HepG2 (cell line): Measurements from ENCODE around the gene PHRF1. TPM values are rescaled to one million over a fixed set of nuclear protein-coding genes. Genes with fewer than 3 reads are reported as not detected.

Experiments used
- BCL6 ChIP-seq: IDR thresholded peaks from 2 replicates; pipeline ENCODE4 v1.6.1; 2016; ENCODE audit warnings: missing genetic modification reagents, missing compliant biosample characterization
- BCLAF1 ChIP-seq: fragments of 450-650 bp; IDR thresholded peaks from 2 replicates; pipeline ENCODE4 v1.6.1; 2017; ENCODE audit warnings: mild to moderate bottlenecking
- FOXA1 ChIP-seq, 2 experiments: fragments of 450-650 bp in 1 of 2; sonication (generic) in 1 of 2; formaldehyde crosslinking in 1 of 2; IDR thresholded peaks; 2 replicates each; pipeline versions ENCODE4 v1.4.0 to v1.6.1; 2016 to 2020; ENCODE audit warnings: missing genetic modification reagents in 1 of 2
- MAX ChIP-seq: IDR thresholded peaks from 2 replicates; pipeline ENCODE4 v1.6.1; 2012; ENCODE audit warnings: inconsistent platforms
- NFKB2 ChIP-seq: sonication (generic); formaldehyde crosslinking; IDR thresholded peaks from 2 replicates; pipeline ENCODE4 v1.4.0; 2020; ENCODE audit warnings: missing genetic modification reagents, borderline replicate concordance
- NFYB ChIP-seq: sonication (generic); formaldehyde crosslinking; IDR thresholded peaks from 2 replicates; pipeline ENCODE4 v1.4.0; 2020; ENCODE audit warnings: missing genetic modification reagents
- PRPF4 ChIP-seq: fragments of 200-400 bp; formaldehyde crosslinking; IDR thresholded peaks from 2 replicates; pipeline ENCODE4 v1.6.1; 2016; ENCODE audit warnings: low read length, low read depth; ENCODE audit not compliant: poor library complexity, severe bottlenecking
- RNF2 ChIP-seq: fragments of 450-650 bp; conservative IDR thresholded peaks from 2 replicates; pipeline ENCODE4 v1.6.1; 2016; ENCODE audit warnings: low read depth
- SAP130 ChIP-seq: IDR thresholded peaks from 2 replicates; pipeline ENCODE4 v1.6.1; 2016; ENCODE audit warnings: low read depth
- SUZ12 ChIP-seq: fragments of 150-350 bp; IDR thresholded peaks from 2 replicates; pipeline ENCODE4 v1.6.1; 2014; ENCODE audit warnings: low read depth, low read length
- TBX2 ChIP-seq: sonication (generic); formaldehyde crosslinking; IDR thresholded peaks from 2 replicates; pipeline ENCODE4 v1.5.0; 2020; ENCODE audit warnings: missing genetic modification reagents, mild to moderate bottlenecking, borderline replicate concordance
- TCF12 ChIP-seq, 2 experiments: fragments of 450-650 bp in 1 of 2; sonication (generic) in 1 of 2; formaldehyde crosslinking in 1 of 2; IDR thresholded peaks; 2 replicates each; pipeline versions ENCODE4 v1.6.1 to v1.8.0; 2017 to 2022; ENCODE audit warnings: antibody characterized with exemption in 1 of 2, mild to moderate bottlenecking in 1 of 2, missing genetic modification reagents in 1 of 2, moderate library complexity in 1 of 2
- UBTF ChIP-seq: sonication (generic); formaldehyde crosslinking; IDR thresholded peaks from 2 replicates; pipeline ENCODE4 v1.4.0; 2020; ENCODE audit warnings: mild to moderate bottlenecking, missing genetic modification reagents
- ZNF280D ChIP-seq: sonication (generic); formaldehyde crosslinking; IDR thresholded peaks from 2 replicates; pipeline ENCODE4 v1.5.1; 2020; ENCODE audit warnings: mild to moderate bottlenecking, missing genetic modification reagents
- ZNF496 ChIP-seq: sonication (generic); formaldehyde crosslinking; IDR thresholded peaks from 2 replicates; pipeline ENCODE4 v1.8.1; 2023; ENCODE audit warnings: mild to moderate bottlenecking, moderate library complexity, missing genetic modification reagents; ENCODE audit not compliant: insufficient replicate concordance
- ZNF543 ChIP-seq: sonication (generic); formaldehyde crosslinking; IDR thresholded peaks from 2 replicates; pipeline ENCODE4 v1.4.0; 2020; ENCODE audit warnings: mild to moderate bottlenecking, missing genetic modification reagents
- ZNF619 ChIP-seq: sonication (generic); formaldehyde crosslinking; IDR thresholded peaks from 2 replicates; pipeline ENCODE4 v1.4.0; 2020; ENCODE audit warnings: mild to moderate bottlenecking, missing genetic modification reagents
- ZNF639 ChIP-seq: conservative IDR thresholded peaks from 2 replicates; pipeline ENCODE4 v1.6.1; 2018; ENCODE audit warnings: missing genetic modification reagents
- ZNF670 ChIP-seq: sonication (generic); formaldehyde crosslinking; IDR thresholded peaks from 2 replicates; pipeline ENCODE4 v1.8.0; 2022; ENCODE audit warnings: mild to moderate bottlenecking, missing genetic modification reagents, borderline replicate concordance
- polyA plus RNA-seq, 8 experiments: library from polyadenylated mRNA; depleted of rRNA in 3 of 8; stranded (reverse) in 7 of 8; unstranded in 1 of 8; fragments of >200 nt; fragmentation: Illumina TruSeq in 4 of 8; extraction: Trizol in 4 of 8; gene quantifications; 2 replicates each; pipeline versions ENCODE4 v1.2.1 to v1.2.3, GENCODE V29; 2011 to 2016; ENCODE audit warnings: low read depth in 4 of 8, missing spikeins in 1 of 8, mixed read lengths in 1 of 8; ENCODE audit not compliant: insufficient read depth in 1 of 8
- total RNA-seq, 5 experiments: library from RNA; depleted of rRNA; stranded (reverse); fragments of >200 nt; fragmentation: Illumina TruSeq; extraction: Trizol; gene quantifications; 2 replicates each; pipeline ENCODE4 v1.2.3, GENCODE V29; 2016; ENCODE audit warnings: low read depth in 1 of 5

PHRF1 gene
- total and polyA plus RNA-seq, 2 of the 13 experiments (the other 11 are each of a cell fraction or from before 2014, with no cell fraction given), result 8.2 to 16.7 TPM

GRCh38 chr11:575313-575995 lies 816 bp upstream of the PHRF1 start (continued):
- no peak for TF ChIP-seq ZNF280D
- peak; percentile 58; the same call in 1 of the 2 replicates for TF ChIP-seq TBX2
- TF ChIP-seq BCLAF1, result no peak
- TF ChIP-seq PRPF4, result no peak
- TF ChIP-seq TCF12 (IDR thresholded peaks at IDR 0.05), result no peak
- peak; percentile 84 for TF ChIP-seq TCF12 (CRISPR knock-in tag; IDR thresholded peaks at IDR 0.05)
- TF ChIP-seq ZNF670, result 0 out of 2 replicates have a peak, but pooled peaks have one; percentile 20
- TF ChIP-seq BCL6 (CRISPR knock-in tag), result peak; percentile 42
- TF ChIP-seq ZNF496 (CRISPR knock-in tag), result no peak
- no peak for TF ChIP-seq FOXA1 (IDR thresholded peaks at IDR 0.05)
- peak; percentile 39 for TF ChIP-seq FOXA1 (CRISPR knock-in tag; IDR thresholded peaks at IDR 0.05)
- peak; percentile 72; the same call in 1 of the 2 replicates for TF ChIP-seq MAX
- TF ChIP-seq SAP130, result peak; percentile 66
- TF ChIP-seq ZNF543 (CRISPR knock-in tag), result 0 out of 2 replicates have a peak, but pooled peaks have one; percentile 61
- no peak for TF ChIP-seq NFYB
- peak; percentile 59; the same call in 1 of the 2 replicates for TF ChIP-seq RNF2
- no peak for TF ChIP-seq UBTF (CRISPR knock-in tag)
- 0 out of 2 replicates have a peak, but pooled peaks have one; percentile 58 for TF ChIP-seq NFKB2 (CRISPR knock-in tag)
- no peak for TF ChIP-seq ZNF619
- TF ChIP-seq SUZ12, result no peak
- TF ChIP-seq ZNF639, result 0 out of 2 replicates have a peak, but pooled peaks have one; percentile 11
